ENCODE data around the gene PSD. TPM values are rescaled to one million over a fixed set of nuclear protein-coding genes. Genes with fewer than 3 reads are reported as not detected.

The PSD gene
- total RNA-seq, 1 experiment from 2014 or later: 3.4 TPM

- no peaks in the 10 kb centered on the region for H3K79me2 ChIP-seq (ENCODE audit: insufficient read depth, low read length)
- no peak overlapping the region for H3T11ph ChIP-seq (ENCODE audit: low read length)
- H3K9ac ChIP-seq (ENCODE audit: extremely low read depth, insufficient read length, low read length): no peak overlapping the region
- H3K56ac ChIP-seq (ENCODE audit: insufficient read length, low read depth, low read length): no peak overlapping the region
- H3K9me3 ChIP-seq (ENCODE audit: control insufficient read depth, low read depth, low read length): no peaks in the 10 kb centered on the region
- Mint-ChIP-seq H3K4me3 (peak overlapping the region in 1 of 2 experiments; percentile 32; a peak in 1 of 5 replicates), H3K27ac (no peak overlapping the region), H3K9me3 (no peaks in the 10 kb centered on the region), H3K36me3 (ENCODE audit: insufficient read depth in 1 of 3, low read depth in 3 of 3) (peaks cover 1 to 30% (median 21%) of the 10 kb centered on the region in 3 experiments; a peak in 6 of 7 replicates), H3K27me3 (ENCODE audit: low read depth) (peaks cover 57% of the 10 kb centered on the region), H3K4me1 (peaks cover 24 to 38% of the 10 kb centered on the region in 2 experiments)
- no peak overlapping the region for H2BK5ac ChIP-seq (ENCODE audit: insufficient read length, low read length)
- H4K20me1 ChIP-seq (ENCODE audit: control insufficient read depth, insufficient read depth, insufficient read length): peaks cover 4% of the 10 kb centered on the region
- no peak overlapping the region for H3K14ac ChIP-seq (ENCODE audit: insufficient read depth, low read length)
- H3K27ac ChIP-seq (ENCODE audit: insufficient read length, low read depth, low read length): no peak overlapping the region
- H3K18ac ChIP-seq (ENCODE audit: insufficient read length, low read depth, low read length): no peak overlapping the region
- no peak overlapping the region for H4K91ac ChIP-seq (ENCODE audit: insufficient read length, low read depth, low read length)
- H3K23ac ChIP-seq (ENCODE audit: insufficient read length, low read depth, low read length): no peak overlapping the region
- no peak overlapping the region for H2BK120ac ChIP-seq (ENCODE audit: low read depth, low read length, poor library complexity, severe bottlenecking)
- H2BK20ac ChIP-seq (ENCODE audit: low read depth, low read length, poor library complexity, severe bottlenecking): no peak overlapping the region
- H3K23me2 ChIP-seq (ENCODE audit: insufficient read length, low read depth, low read length, poor library complexity, severe bottlenecking): peaks cover 17% of the 10 kb centered on the region
- no CpG with 5 or more reads among the region's 14 CpGs for WGBS (ENCODE audit: extremely low coverage, insufficient read length, low lambda C conversion rate)
- no peak overlapping the region for H2BK12ac ChIP-seq (ENCODE audit: insufficient read length, low read depth, low read length)
- no peak overlapping the region for H3K4ac ChIP-seq (ENCODE audit: low read depth, low read length)
- peaks cover 10% of the 10 kb centered on the region; the same call in 1 of the 2 replicates for H3K27me3 ChIP-seq (ENCODE audit: insufficient read depth, low read length)
- no peak overlapping the region for H2AK5ac ChIP-seq (ENCODE audit: insufficient read length, low read length)
- H2AFZ ChIP-seq (ENCODE audit: low read length): no peak overlapping the region
- H3K79me1 ChIP-seq (ENCODE audit: insufficient read depth, low read depth, low read length, poor library complexity, severe bottlenecking): no peaks in the 10 kb centered on the region
- DNase-seq: no peak
- TF ChIP-seq CTCF (conservative IDR thresholded peaks at IDR 0.05): no peak
- H3K4me2 ChIP-seq (ENCODE audit: insufficient read depth, insufficient read length, low read length): no peak overlapping the region
- H3K4me1 ChIP-seq (ENCODE audit: insufficient read depth, low read length): no peaks in the 10 kb centered on the region
- no peak overlapping the region for H2BK15ac ChIP-seq (ENCODE audit: low read depth, low read length)
- H4K5ac ChIP-seq (ENCODE audit: insufficient read length, low read depth, low read length): no peak overlapping the region
- no peak overlapping the region for H4K8ac ChIP-seq (replicated peaks; ENCODE audit: insufficient read length, low read depth, low read length)
Observed at GRCh38 chr10:102397222-102398171, 21.1 kb downstream of the PSD start.

Data from H9 (cell line).